Motor neuron (in vitro differentiated cells): ENCODE data around the gene DUSP2. TPM values are rescaled to one million over a fixed set of nuclear protein-coding genes. Genes with fewer than 3 reads are reported as not detected.
A peak's percentile ranks its signal among the peaks of the same experiment; 100 is the strongest.

Experiments
- ATAC-seq, 8 experiments: fragments of 200-7000 bp; cut with Tn5 transposase; replicated peaks in 6 of 8; 2 replicates each; pipeline ENCODE4 v1.8.0; 2021; ENCODE audit warnings: mild to moderate bottlenecking in 8 of 8, moderate library complexity in 8 of 8
- H3K27ac ChIP-seq, 2 donors: fragments of 250-450 bp; sonication (Bioruptor Pico); 2 replicates each; pipeline ENCODE4 v1.9.0; 2021; ENCODE audit warnings: antibody characterized with exemption in 2 of 2, mild to moderate bottlenecking in 2 of 2, moderate library complexity in 1 of 2
- H3K4me1 ChIP-seq, 2 donors: fragments of 250-450 bp; sonication (Bioruptor Pico); replicated peaks in 1 of 2; 2 replicates each; pipeline ENCODE4 v1.6.1; 2021; ENCODE audit warnings: antibody characterized with exemption in 2 of 2, mild to moderate bottlenecking in 2 of 2, moderate library complexity in 1 of 2
- H3K4me3 ChIP-seq, 5 donors: fragments of 250-450 bp; sonication (Bioruptor Pico); 2 replicates each; pipeline ENCODE4 v1.9.0; 2021; ENCODE audit warnings: antibody characterized with exemption in 5 of 5, mild to moderate bottlenecking in 5 of 5, moderate library complexity in 4 of 5
- WGBS, 10 experiments: fragments of 450-650 bp; shearing (Covaris generic); methylation state at CpG; one replicate each; pipeline ENCODE4 v1.0.0; 2022; 5-methylcytosine and 5-hydroxymethylcytosine counted together
- in situ Hi-C, 9 experiments: fragments of 400-800 bp; cut with MboI; loops; one replicate each; pipeline ENCODE4 v1.15.0; 2021; ENCODE audit warnings: low sequenced_read_pairs in 9 of 9, low pct_unique_long_range_greater_than_20kb in 2 of 9; ENCODE audit not compliant: unreplicated experiment in 9 of 9
- total RNA-seq, 8 experiments: library from RNA; unstranded; fragments of 300-600 nt; gene quantifications; 2 replicates each; pipeline versions ENCODE4 v1.2.3 to v1.2.4, GENCODE V29; 2022

The DUSP2 gene, protein sequence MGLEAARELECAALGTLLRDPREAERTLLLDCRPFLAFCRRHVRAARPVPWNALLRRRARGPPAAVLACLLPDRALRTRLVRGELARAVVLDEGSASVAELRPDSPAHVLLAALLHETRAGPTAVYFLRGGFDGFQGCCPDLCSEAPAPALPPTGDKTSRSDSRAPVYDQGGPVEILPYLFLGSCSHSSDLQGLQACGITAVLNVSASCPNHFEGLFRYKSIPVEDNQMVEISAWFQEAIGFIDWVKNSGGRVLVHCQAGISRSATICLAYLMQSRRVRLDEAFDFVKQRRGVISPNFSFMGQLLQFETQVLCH
- total RNA-seq: 1 to 10 TPM in 5 of 8 experiments, under 1 TPM in 3; 0.36 to 6.1 (median 1.1) TPM

DNA sequence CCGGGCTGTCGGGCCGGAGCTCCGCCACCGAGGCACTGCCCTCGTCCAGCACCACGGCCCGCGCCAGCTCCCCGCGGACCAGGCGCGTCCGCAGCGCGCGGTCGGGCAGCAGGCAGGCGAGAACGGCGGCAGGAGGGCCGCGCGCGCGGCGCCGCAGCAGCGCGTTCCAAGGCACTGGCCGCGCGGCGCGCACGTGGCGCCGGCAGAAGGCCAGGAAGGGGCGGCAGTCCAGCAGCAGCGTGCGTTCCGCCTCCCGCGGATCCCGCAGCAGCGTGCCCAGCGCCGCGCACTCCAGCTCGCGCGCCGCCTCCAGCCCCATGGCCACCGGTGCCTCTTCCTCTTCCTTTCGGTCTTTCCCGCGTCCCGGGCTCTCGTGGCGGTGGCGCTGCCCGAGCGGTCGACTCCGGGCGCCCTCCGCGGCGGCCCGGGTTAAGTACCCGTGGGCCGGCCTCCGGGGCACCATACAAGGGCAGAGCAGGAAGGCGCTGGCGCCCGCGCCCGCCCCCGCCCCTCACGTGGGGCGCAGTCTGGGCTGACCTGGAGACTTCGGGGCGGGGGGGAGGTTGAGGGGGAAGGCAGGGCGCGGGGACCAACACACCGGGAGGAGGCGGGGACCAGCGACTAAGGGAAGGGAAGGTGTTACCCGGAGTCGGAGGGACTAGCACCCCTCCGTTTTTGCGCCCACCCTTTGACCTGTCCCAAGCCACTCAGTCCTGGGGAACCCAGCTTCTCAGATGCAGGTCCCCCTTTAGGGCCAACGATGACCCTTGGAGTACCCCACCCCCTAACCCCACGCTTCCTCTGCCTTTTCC, at the start of gene DUSP2:
Gene DUSP2, minus strand, starts transcription at position 405 of the 812 bp plus-strand sequence. Its CDS starts 86 bp downstream, at position 319.
- WGBS, 10 experiments: 0 to 100% (median 5%) methylated on average over 1 to 39 of the region's 94 CpGs; no CpG with 5 or more reads in 6 of the 10 experiments
- Histone ChIP-seq H3K27ac (no peak within 1 kb of the TSS), H3K4me3 (peak within 1 kb of the TSS; percentile 10 to 29 (median 23)), H3K4me1 (peaks cover 32 to 51% of the 10 kb centered on the region in 2 donors)
- ATAC-seq: peak; percentile 3 to 88 (median 13)
- in situ Hi-C loops: no loop called here

DNA sequence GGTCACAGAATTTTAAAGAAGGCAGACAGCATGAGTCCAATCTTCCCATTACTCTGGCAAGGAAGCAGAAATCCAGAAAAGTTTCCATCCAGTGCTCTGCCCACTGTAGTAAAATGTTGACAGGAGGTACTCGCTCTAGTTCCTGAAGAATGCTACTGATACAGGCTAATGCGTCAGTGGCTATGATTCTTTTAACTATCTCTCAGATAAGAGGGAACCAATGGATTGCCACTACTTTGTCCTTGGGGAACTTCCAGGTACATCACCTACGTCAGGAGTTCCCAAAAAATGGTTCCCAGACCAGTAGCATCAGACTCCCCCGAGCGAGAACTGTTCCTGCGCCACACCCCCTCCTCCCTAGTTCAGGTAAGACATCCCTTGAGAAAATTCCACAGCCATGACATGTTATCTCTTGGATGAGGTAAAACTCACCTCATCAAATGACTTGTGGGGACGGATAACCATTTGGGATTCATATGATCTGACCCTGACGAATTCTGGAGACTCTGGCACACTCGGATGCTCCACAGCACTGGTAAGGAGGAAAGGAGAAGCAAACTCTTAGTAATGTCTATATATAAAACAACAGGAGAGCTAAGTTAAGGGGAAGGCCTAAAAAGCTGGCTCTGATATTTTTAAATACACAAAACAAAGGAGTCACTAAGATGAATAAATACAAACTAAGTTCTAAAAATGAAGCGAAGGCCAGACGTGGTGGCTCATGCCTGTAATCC, 46.9 kb upstream of the DUSP2 start:
- Histone ChIP-seq H3K4me1 (no peaks in the 10 kb centered on the region), H3K27ac (no peak overlapping the region), H3K4me3 (no peak overlapping the region)
- in situ Hi-C loops: no loop called here
- ATAC-seq: no peak
- 90 to 100% (median 96%) methylated on average over 3 to 11 of the region's 11 CpGs for WGBS, 10 experiments

DNA sequence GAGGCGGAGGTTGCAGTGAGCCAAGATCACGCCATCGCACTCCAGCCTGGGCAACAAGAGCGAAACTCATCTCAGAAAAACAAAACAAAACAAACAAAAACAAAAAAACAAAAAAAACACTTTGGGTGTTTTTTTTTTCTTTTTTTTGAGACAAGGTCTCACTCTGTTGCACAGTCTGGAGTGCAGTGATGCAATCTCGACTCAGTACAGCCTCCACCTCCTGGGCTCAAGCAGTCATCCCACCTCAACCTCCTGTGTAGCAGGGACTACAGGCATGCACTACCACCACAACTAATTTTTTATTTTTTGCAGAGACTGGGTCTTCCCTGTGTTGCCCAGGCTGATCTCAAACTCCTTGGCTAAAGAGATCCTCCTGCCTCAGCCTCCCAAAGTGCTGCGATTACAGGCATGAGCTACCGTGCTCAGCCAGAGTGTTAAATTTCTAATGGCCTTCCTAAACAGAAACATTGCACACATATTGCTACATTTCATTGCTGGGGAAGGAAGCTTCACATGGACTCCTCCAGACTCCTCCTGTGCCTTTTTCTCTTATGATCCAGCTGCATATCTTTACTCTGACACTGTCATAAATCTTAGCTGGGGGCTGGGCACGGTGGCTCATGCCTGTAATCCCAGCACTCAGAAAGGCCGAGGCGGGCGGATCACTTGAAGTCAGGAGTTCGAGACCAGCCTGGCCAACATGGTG, 43.7 kb upstream of the DUSP2 start:
- H3K27ac ChIP-seq: no peak overlapping the region
- no peak overlapping the region for H3K4me3 ChIP-seq
- WGBS, 10 experiments: 79 to 100% (median 95%) methylated on average over 1 to 11 of the region's 12 CpGs; no CpG with 5 or more reads in 1 of the 10 experiments
- no peaks in the 10 kb centered on the region for H3K4me1 ChIP-seq
- in situ Hi-C loops: no loop called here
- ATAC-seq: no peak

DNA sequence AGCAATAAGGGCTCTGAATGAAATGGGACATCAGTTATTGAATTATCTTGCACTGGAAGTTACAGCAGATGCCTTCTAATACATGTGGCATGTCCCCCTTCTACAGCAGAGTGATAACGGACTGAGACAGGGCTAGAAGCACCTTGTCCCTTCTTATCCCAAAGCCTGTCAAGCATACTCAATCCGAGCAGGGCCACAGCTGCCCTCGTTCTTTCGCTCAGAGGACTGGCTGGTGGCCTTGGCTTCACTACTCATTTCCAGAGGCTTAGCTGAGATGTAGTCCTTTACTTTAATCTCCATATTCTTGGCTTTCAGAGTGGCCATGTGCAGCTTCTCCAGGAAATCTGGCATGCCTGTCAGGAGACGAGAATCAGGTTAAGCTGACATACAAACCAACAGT, 41.3 kb upstream of the DUSP2 start:
- no peak overlapping the region for H3K4me3 ChIP-seq
- no peak for ATAC-seq
- WGBS, 10 experiments: 94 to 100% (median 100%) methylated on average over 1 to 4 of the region's 5 CpGs; no CpG with 5 or more reads in 2 of the 10 experiments
- in situ Hi-C loops: no loop called here
- H3K27ac ChIP-seq: no peak overlapping the region
- H3K4me1 ChIP-seq: no peaks in the 10 kb centered on the region

DNA sequence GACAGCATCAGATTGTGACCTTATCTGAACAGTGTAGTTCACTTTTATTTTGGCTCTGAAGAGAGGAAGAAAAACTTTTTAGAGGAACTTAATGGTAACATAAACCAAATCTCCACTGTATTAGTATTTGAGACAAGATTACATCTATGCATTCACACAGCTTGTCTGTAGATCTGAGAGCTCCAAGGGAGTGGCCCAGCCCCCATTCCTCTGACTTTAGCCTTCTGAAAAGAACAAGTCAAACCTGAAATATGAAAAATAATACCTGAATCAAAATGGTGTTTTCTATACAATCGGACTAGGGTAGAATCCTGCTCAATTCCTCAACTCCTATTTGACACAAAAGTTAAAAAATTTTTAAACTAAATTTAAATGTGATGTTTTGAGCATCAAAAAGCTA, 40.3 kb upstream of the DUSP2 start:
- Histone ChIP-seq H3K27ac (no peak overlapping the region), H3K4me1 (no peaks in the 10 kb centered on the region), H3K4me3 (no peak overlapping the region)
- 86 to 100% (median 100%) methylated on average over 1 of the region's 1 CpG; no CpG with 5 or more reads in 4 of the 10 experiments for WGBS, 10 experiments
- in situ Hi-C loops: no loop called here
- ATAC-seq: no peak

DNA sequence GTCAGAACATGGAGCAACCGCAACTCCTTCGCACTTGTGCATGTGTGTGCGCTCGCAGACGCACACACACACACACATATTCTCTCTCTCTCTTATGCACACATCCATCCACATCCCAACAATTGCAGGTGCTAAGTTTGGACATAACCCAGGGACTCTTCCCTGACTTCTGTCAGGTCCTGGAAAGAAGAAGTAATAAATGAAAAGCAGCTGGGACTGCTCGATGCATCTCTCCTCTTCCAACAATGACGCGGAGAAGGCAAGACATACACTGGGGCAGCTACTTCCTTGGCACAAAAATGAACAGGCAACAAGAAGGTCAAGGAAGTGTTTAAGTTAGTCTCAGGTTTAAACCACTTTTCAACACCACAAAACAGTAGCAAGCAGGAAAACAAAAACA, 39.7 kb upstream of the DUSP2 start:
- no peak for ATAC-seq
- Histone ChIP-seq H3K4me3 (no peak overlapping the region), H3K4me1 (no peaks in the 10 kb centered on the region), H3K27ac (no peak overlapping the region)
- 78 to 97% (median 89%) methylated on average over 1 to 8 of the region's 8 CpGs; no CpG with 5 or more reads in 3 of the 10 experiments for WGBS, 10 experiments
- in situ Hi-C loops: no loop called here

DNA sequence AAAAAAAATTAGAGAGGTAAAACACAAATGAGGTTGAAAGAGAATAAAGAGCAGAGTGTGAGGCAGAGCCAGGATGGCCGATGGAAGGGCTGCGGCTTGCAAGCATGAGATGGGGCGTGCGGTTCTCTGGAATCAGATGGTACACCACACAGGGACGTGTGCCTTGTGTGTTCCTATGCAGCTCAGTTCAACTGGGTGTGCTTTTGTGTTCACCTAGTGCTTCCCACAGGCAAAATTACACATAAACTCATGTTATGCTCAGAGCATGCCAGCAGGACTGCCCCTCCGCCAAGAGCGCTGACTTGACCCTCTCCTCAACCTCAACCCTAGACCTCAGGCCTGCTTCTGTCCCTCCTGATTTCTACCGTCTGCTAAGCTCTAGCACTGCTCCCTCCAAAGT, 38.9 kb upstream of the DUSP2 start:
- in situ Hi-C loops: no loop called here

DNA sequence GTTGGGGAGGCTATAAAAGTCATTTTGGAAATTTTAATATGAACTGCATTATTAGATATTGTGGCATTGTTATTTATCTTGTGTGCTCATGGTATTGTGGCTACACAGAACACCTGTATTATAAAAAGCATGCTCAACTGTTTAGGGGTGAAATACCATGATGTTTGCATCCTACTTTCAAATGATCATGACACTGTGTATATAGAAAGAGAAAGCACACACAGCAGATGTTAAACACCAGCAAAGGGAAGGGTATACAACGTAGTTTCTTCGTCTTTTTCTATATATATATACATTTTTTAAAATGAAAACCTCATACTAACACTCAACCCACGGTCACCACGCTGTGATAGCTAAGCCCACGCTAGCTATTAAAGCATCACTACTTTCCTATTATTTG, 36.3 kb upstream of the DUSP2 start:
- WGBS, 10 experiments: 53 to 100% (median 89%) methylated on average over 1 to 5 of the region's 5 CpGs; no CpG with 5 or more reads in 1 of the 10 experiments
- Histone ChIP-seq H3K4me3 (no peak overlapping the region), H3K4me1 (no peaks in the 10 kb centered on the region), H3K27ac (no peak overlapping the region)
- ATAC-seq: no peak
- in situ Hi-C loops: no loop called here

More for the DNA sequence above, 38.9 kb upstream of the DUSP2 start:
- 83 to 100% (median 100%) methylated on average over 1 to 8 of the region's 8 CpGs; no CpG with 5 or more reads in 2 of the 10 experiments for WGBS, 10 experiments
- H3K27ac ChIP-seq: no peak overlapping the region
- H3K4me3 ChIP-seq: no peak overlapping the region
- H3K4me1 ChIP-seq: no peaks in the 10 kb centered on the region
- ATAC-seq: no peak

DNA sequence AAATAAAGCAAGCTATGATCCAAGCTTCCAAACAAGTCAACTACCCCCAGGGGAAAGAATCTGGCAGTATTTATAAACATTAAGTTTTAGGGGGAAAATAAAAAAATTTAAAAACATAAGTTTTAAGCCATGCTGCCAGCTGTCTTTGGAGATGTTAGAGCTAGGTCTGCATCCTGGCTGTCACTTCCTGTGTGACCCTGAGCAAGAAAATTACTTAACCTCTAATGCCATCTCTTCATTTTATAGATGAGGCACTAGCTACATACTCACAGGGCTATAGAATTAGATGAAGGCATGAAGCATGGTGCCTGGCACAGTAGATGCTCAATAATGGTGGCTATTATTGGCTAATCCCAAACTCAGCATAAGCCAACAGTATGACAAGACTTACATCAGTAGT, 35.3 kb upstream of the DUSP2 start:
- Histone ChIP-seq H3K27ac (no peak overlapping the region), H3K4me3 (no peak overlapping the region), H3K4me1 (no peaks in the 10 kb centered on the region)
- ATAC-seq: no peak
- in situ Hi-C loops: no loop called here

DNA sequence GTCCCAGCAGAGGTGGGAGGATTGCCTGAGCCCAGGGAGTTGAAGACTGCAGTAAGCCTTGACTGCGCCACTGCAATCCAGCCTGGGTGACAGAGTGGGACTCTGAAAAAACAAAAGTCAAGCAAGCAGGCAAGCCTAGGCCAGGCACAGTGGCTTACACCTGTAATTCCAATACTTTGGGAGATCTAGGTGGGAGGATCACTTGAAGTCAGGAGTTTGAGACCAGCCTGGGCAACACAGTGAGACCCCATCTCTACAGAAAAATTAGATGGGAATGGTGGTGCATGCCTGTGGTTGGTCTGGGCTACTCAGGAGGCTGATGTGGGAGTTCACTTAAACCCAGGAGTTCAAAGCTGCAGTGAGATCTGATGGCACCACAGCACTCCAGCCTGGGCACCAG, 34.8 kb upstream of the DUSP2 start:
- 100% methylated on average over 1 of the region's 1 CpG; no CpG with 5 or more reads in 8 of the 10 experiments for WGBS, 10 experiments
- no peak for ATAC-seq
- in situ Hi-C loops: no loop called here

DNA sequence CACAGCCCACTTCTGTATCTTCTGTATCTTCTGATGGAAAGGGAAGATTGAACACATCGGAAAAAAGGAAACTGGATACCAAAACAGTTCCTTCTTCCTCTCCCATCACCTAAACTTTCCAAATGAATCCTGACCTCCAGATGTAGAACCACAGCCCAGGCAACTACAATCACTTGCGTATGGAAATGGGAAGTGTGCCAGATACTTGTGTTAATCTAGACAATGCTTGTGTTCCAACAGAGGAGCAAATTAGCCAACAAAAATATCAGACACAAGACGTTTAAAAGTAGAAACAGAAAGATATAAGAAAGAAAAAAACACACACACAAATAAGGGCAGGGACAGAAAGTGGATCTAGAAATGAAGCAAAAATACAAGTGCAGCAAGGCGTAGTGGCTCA, 31.4 kb upstream of the DUSP2 start:
- H3K4me1 ChIP-seq: no peaks in the 10 kb centered on the region
- WGBS, 10 experiments: 0 to 71% (median 57%) methylated on average over 1 to 4 of the region's 4 CpGs; no CpG with 5 or more reads in 1 of the 10 experiments
- no peak overlapping the region for H3K4me3 ChIP-seq
- in situ Hi-C loops: no loop called here
- H3K27ac ChIP-seq: no peak overlapping the region
- no peak for ATAC-seq

More for the DNA sequence above, 34.8 kb upstream of the DUSP2 start:
- Histone ChIP-seq H3K4me1 (no peaks in the 10 kb centered on the region), H3K4me3 (no peak overlapping the region), H3K27ac (no peak overlapping the region)

DNA sequence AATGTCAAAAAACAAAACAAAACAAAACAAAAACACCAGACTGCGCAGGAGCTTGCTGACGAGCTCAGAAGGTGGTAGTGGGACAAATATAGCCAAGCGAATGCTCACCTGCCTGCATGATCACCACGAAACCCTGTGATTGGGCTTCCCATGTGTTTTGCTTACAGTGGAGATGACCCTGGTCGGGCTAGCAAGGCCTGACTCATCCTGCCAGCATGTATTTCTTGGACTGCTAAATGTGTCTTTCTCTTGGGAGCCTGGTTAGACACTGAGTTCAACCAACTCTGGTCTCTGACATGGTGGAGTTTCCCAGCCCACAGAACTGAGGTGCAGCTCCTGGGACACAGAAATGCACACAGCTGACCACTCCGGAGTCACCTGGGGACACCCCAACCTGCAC, 30.7 kb upstream of the DUSP2 start:
- Histone ChIP-seq H3K4me1 (no peaks in the 10 kb centered on the region), H3K4me3 (no peak overlapping the region), H3K27ac (no peak overlapping the region)
- in situ Hi-C loops: no loop called here
- WGBS, 10 experiments: 60 to 100% (median 82%) methylated on average over 1 to 4 of the region's 6 CpGs; no CpG with 5 or more reads in 5 of the 10 experiments
- no peak for ATAC-seq
